GM12878 (cell line): Measurements from ENCODE around the gene GP9.

Experiments
- CBX5 ChIP-seq: sonication (generic); IDR thresholded peaks from 2 replicates; pipeline ENCODE4 v1.6.1; 2016; ENCODE audit warnings: low read depth, moderate library complexity, mild to moderate bottlenecking, inconsistent platforms
- CHD4 ChIP-seq: fragments of 200-600 bp; sonication (generic); IDR thresholded peaks from 2 replicates; pipeline ENCODE4 v1.6.1; 2016; ENCODE audit warnings: mild to moderate bottlenecking
- CTCF ChIP-seq, 3 experiments: IDR thresholded peaks in 2 of 3; conservative IDR thresholded peaks in 1 of 3; 2 replicates each; pipeline ENCODE4 v1.5.1; 2011; ENCODE audit warnings: low read depth in 3 of 3, low read length in 3 of 3, mild to moderate bottlenecking in 3 of 3, control low read depth in 2 of 3, moderate library complexity in 2 of 3, inconsistent platforms in 1 of 3, mixed read lengths in 1 of 3; ENCODE audit not compliant: control insufficient read depth in 2 of 3, insufficient read depth in 1 of 3; ENCODE audit errors: extremely low read depth in 1 of 3
- GABPA ChIP-seq: IDR thresholded peaks from 2 replicates; pipeline ENCODE4 v1.6.1; 2014; ENCODE audit warnings: antibody characterized with exemption, low read depth, mild to moderate bottlenecking, inconsistent platforms
- HDAC2 ChIP-seq: fragments of 200-600 bp; sonication (generic); IDR thresholded peaks from 2 replicates; pipeline ENCODE4 v1.6.1; 2017
- POLR2A ChIP-seq: IDR thresholded peaks from 2 replicates; pipeline ENCODE4 v1.6.1; 2011; ENCODE audit warnings: low read depth, mild to moderate bottlenecking, low read length
- POU2F2 ChIP-seq: IDR thresholded peaks from 3 replicates; pipeline ENCODE4 v1.6.1; 2011; ENCODE audit warnings: low read depth, mild to moderate bottlenecking, low read length, borderline replicate concordance
- RCOR1 ChIP-seq: conservative IDR thresholded peaks from 2 replicates; pipeline ENCODE4 v1.6.1; 2012; ENCODE audit warnings: low read depth, low read length, improper control_type of control experiment
- REST ChIP-seq: IDR thresholded peaks from 2 replicates; pipeline ENCODE4 v1.6.1; 2012; ENCODE audit warnings: mild to moderate bottlenecking, low read depth, low read length
- TBL1XR1 ChIP-seq: IDR thresholded peaks from 2 replicates; pipeline ENCODE4 v1.6.1; 2012; ENCODE audit warnings: low read depth, low read length, improper control_type of control experiment
- TCF12 ChIP-seq: IDR thresholded peaks from 2 replicates; pipeline ENCODE4 v1.6.1; 2011; ENCODE audit warnings: low read depth, mild to moderate bottlenecking, low read length
- YY1 ChIP-seq: IDR thresholded peaks from 2 replicates; pipeline ENCODE4 v1.6.1; 2011; ENCODE audit warnings: low read depth, mild to moderate bottlenecking, low read length

- no peak for TF ChIP-seq POU2F2
- no peak for TF ChIP-seq POLR2A
- TF ChIP-seq TCF12: no peak
- no peak for TF ChIP-seq REST
- no peak for TF ChIP-seq CHD4
- TF ChIP-seq CBX5: no peak
- TF ChIP-seq YY1: no peak
- no peak for TF ChIP-seq GABPA
- no peak for TF ChIP-seq RCOR1
- TF ChIP-seq CTCF (IDR thresholded peaks at IDR 0.05 in 2 of 3, conservative IDR thresholded peaks at IDR 0.05 in 1 of 3; ENCODE audit: control insufficient read depth in 2 of 3, extremely low read depth in 1 of 3, insufficient read depth in 1 of 3, low read depth in 3 of 3, low read length in 3 of 3): no peak
- TF ChIP-seq TBL1XR1: no peak
- TF ChIP-seq HDAC2: no peak
These were observed 21.4 kb downstream of the GP9 start for GRCh38 chr3:129082026-129082425.
